Activated CD8-positive, alpha-beta T cell treated with anti-CD3 and anti-CD28 coated beads for 36 hours (primary cell): ENCODE results near the gene HADH. TPM values are rescaled to one million over a fixed set of nuclear protein-coding genes. Genes with fewer than 3 reads are reported as not detected.

Experiments used
- ATAC-seq: fragments of 200-7000 bp; cut with Tn5 transposase; one replicate; pipeline ENCODE4 v1.10.0; 2021; ENCODE audit warnings: mild to moderate bottlenecking, moderate library complexity
- CTCF ChIA-PET: fragments of 350-600 bp; sonication (Branson Sonifier 250); formaldehyde crosslinking; loops from one replicate; lab custom pipeline; 2021; ENCODE audit warnings: antibody characterized with exemption; lab: Charles Lee
- POLR2A ChIA-PET: fragments of 350-600 bp; sonication (Branson Sonifier 250); formaldehyde crosslinking; loops from one replicate; lab custom pipeline; 2021; ENCODE audit warnings: antibody characterized with exemption; lab: Charles Lee
- DNase-seq: peaks from one replicate; pipeline ENCODE4 v3.0.0-alpha.2; 2020
- H3K27ac Mint-ChIP-seq: one replicate; pipeline ENCODE4 v1.8.0; 2021; ENCODE audit warnings: mild to moderate bottlenecking, mixed read lengths
- H3K27me3 Mint-ChIP-seq: one replicate; pipeline ENCODE4 v1.8.0; 2021; ENCODE audit warnings: mixed read lengths
- H3K36me3 Mint-ChIP-seq: one replicate; pipeline ENCODE4 v1.8.0; 2021; ENCODE audit warnings: low read depth, mixed read lengths
- H3K4me1 Mint-ChIP-seq: one replicate; pipeline ENCODE4 v1.8.0; 2021; ENCODE audit warnings: low read depth, mixed read lengths
- H3K4me3 Mint-ChIP-seq: one replicate; pipeline ENCODE4 v1.8.0; 2021; ENCODE audit warnings: mild to moderate bottlenecking, moderate library complexity, mixed read lengths
- H3K9me3 Mint-ChIP-seq: one replicate; pipeline ENCODE4 v1.8.0; 2021; ENCODE audit warnings: mixed read lengths
- CTCF ChIP-seq: fragments of 200-600 bp; IDR thresholded peaks from one replicate; pipeline ENCODE4 v1.8.0; 2022; ENCODE audit warnings: antibody characterized with exemption, mild to moderate bottlenecking
- intact Hi-C: fragments of 100-400 bp; cut with micrococcal nuclease; formaldehyde crosslinking; loops from one replicate; pipeline ENCODE4 v1.10.0; 2022
- total RNA-seq, 2 experiments: library from RNA; stranded (reverse); gene quantifications; one replicate each; pipeline ENCODE4 v1.2.3, GENCODE V29; 2021

HADH gene
- total RNA-seq, 2 experiments from 2014 or later, result 50.3 to 50.7 TPM

- Mint-ChIP-seq H3K4me3 (no peak overlapping the region), H3K9me3 (no peaks in the 10 kb centered on the region), H3K4me1 (peaks cover 2% of the 10 kb centered on the region), H3K27ac (no peak overlapping the region), H3K27me3 (no peaks in the 10 kb centered on the region), H3K36me3 (no peaks in the 10 kb centered on the region)
- no peak for TF ChIP-seq CTCF
- POLR2A ChIA-PET, result no interaction called here
- DNase-seq (peak; percentile 15), ATAC-seq (peak; percentile 17)
- intact Hi-C loops, result no loop called here
- CTCF ChIA-PET, result interaction anchor here (1.0 to 1.1 kb wide), 2 partner anchors 10 to 62 kb away, joined by 3 read pairs; no protein-coding TSS in a partner anchor
Observed at GRCh38 chr4:107974523-107974922, 15.2 kb upstream of the HADH start.

- CTCF ChIA-PET, result no interaction called here
Observed at GRCh38 chr4:107977482-107977881, 12.2 kb upstream of the HADH start.

GRCh38 chr4:107977966-107978705 is 11.6 kb upstream of the HADH start:
- Mint-ChIP-seq H3K9me3 (peaks cover 7% of the 10 kb centered on the region), H3K27me3 (no peaks in the 10 kb centered on the region), H3K36me3 (peaks cover 2% of the 10 kb centered on the region), H3K4me3 (no peak overlapping the region), H3K27ac (no peak overlapping the region), H3K4me1 (peaks cover 5% of the 10 kb centered on the region)
- intact Hi-C loops, result no loop called here
- TF ChIP-seq CTCF, result no peak
- DNase-seq (no peak), ATAC-seq (no peak)
- POLR2A ChIA-PET, result interaction anchor here (1.1 kb wide), 1 partner anchor 365 kb away, joined by 3 read pairs; no protein-coding TSS in a partner anchor
- CTCF ChIA-PET, result no interaction called here

More at GRCh38 chr4:107977482-107977881, 12.2 kb upstream of the HADH start:
- H3K36me3 Mint-ChIP-seq, result peaks cover 2% of the 10 kb centered on the region
- no peak for ATAC-seq
- DNase-seq, result no peak
- H3K4me3 Mint-ChIP-seq, result no peak overlapping the region
- no peak for TF ChIP-seq CTCF
- POLR2A ChIA-PET, result no interaction called here
- no peak overlapping the region for H3K27ac Mint-ChIP-seq
- intact Hi-C loops, result no loop called here
- H3K4me1 Mint-ChIP-seq, result peaks cover 5% of the 10 kb centered on the region
- H3K27me3 Mint-ChIP-seq, result no peaks in the 10 kb centered on the region
- H3K9me3 Mint-ChIP-seq, result peaks cover 7% of the 10 kb centered on the region

GRCh38 chr4:107978716-107979451 is 10.8 kb upstream of the HADH start:
- no peak overlapping the region for H3K27ac Mint-ChIP-seq
- peaks cover 2% of the 10 kb centered on the region for H3K36me3 Mint-ChIP-seq
- no peak overlapping the region for H3K4me3 Mint-ChIP-seq
- ChIA-PET POLR2A (interaction anchor here (0.7 to 1.1 kb wide), 2 partner anchors 11 to 364 kb away, joined by 3 read pairs; no protein-coding TSS in a partner anchor), CTCF (no interaction called here)
- H3K4me1 Mint-ChIP-seq, result peaks cover 5% of the 10 kb centered on the region
- no peaks in the 10 kb centered on the region for H3K27me3 Mint-ChIP-seq
- DNase-seq (no peak), ATAC-seq (no peak)
- TF ChIP-seq CTCF, result no peak
- intact Hi-C loops, result no loop called here
- peaks cover 7% of the 10 kb centered on the region for H3K9me3 Mint-ChIP-seq
